ENCODE results near the gene DUSP21.
"Not testable (repeated sequence)": the region's sequence is repeated elsewhere in the genome, so short reads cannot be mapped to it uniquely, and the experiment has no call there.

DUSP21 gene

GRCh38 chrX:44876767-44877166 is 32.9 kb downstream of the DUSP21 start:
- DNase-seq = no peak

- DNase-seq = no peak
These were observed 35.0 kb downstream of the DUSP21 start for GRCh38 chrX:44878780-44879179.

GRCh38 chrX:44881549-44881948 is 37.7 kb downstream of the DUSP21 start:
- no peak for DNase-seq

- no peak for DNase-seq
These were observed 38.8 kb downstream of the DUSP21 start for GRCh38 chrX:44882635-44883034.

- DNase-seq = no peak
These were observed 41.1 kb downstream of the DUSP21 start for GRCh38 chrX:44884944-44885343.

- no peak for DNase-seq
These were observed 46.0 kb downstream of the DUSP21 start for GRCh38 chrX:44889824-44890223.

GRCh38 chrX:44890247-44890646 is 46.4 kb downstream of the DUSP21 start:
- no peak for DNase-seq

- DNase-seq = not testable (repeated sequence)
These were observed 46.9 kb downstream of the DUSP21 start for GRCh38 chrX:44890687-44891086.

GRCh38 chrX:44891642-44892041 is 47.8 kb downstream of the DUSP21 start:
- no peak for DNase-seq
